NCI-H748 (cell line): ENCODE measurements around the gene RPS8.
"Not testable (repeated sequence)": the region's sequence is repeated elsewhere in the genome, so short reads cannot be mapped to it uniquely, and the experiment has no call there.

ENCODE experiments used
- DNase-seq: peaks from one replicate; lab custom pipeline; 2025; ENCODE audit not compliant: unreplicated experiment; lab: John Stamatoyannopoulos, UW

The RPS8 gene

DNA sequence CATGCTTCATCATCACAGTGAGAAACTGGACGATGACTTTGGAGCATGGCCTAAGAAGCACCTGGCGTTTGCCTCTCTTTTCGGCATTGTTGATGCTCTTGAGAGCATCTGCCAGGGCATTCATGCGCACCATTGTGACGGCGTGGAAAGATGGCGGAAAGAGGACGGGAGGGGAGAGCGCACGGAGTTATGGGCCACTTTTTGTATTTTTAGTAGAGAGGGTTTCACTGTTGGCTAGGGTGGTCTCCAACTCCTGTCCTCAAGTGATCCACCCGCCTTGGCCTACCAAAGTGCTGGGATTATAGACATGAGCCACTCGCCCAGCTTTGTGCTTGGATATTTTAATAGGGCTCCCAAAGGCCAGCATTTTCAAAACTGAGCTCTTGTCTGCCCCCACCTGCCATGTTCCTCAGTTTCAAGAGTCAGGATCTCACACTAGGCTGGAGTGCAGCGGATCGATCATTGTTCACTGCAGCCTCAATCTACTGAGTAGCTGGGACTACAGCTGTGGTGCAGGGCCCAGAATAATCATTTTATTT is 5.3 kb downstream of the RPS8 start:
- DNase-seq: no peak

DNA sequence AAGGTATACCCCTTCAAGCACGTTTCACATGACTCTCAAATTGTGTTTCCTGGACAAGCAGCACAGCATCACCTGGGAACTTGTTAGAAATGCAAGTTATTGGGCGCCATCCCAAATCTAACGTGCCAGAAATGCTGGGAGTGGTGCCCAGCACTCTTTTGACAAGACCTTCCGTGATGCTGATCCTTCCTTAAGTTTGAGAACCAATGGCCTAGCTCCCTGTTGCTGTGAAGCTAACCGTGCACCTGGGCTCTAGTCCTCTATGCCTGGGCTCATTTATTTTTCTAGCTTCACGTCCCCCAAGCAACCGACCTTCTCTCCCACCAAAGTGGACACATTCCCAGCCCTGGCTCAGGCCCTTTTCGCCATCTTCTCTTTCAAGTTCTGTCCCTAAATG is 8.4 kb downstream of the RPS8 start:
- DNase-seq: no peak

DNA sequence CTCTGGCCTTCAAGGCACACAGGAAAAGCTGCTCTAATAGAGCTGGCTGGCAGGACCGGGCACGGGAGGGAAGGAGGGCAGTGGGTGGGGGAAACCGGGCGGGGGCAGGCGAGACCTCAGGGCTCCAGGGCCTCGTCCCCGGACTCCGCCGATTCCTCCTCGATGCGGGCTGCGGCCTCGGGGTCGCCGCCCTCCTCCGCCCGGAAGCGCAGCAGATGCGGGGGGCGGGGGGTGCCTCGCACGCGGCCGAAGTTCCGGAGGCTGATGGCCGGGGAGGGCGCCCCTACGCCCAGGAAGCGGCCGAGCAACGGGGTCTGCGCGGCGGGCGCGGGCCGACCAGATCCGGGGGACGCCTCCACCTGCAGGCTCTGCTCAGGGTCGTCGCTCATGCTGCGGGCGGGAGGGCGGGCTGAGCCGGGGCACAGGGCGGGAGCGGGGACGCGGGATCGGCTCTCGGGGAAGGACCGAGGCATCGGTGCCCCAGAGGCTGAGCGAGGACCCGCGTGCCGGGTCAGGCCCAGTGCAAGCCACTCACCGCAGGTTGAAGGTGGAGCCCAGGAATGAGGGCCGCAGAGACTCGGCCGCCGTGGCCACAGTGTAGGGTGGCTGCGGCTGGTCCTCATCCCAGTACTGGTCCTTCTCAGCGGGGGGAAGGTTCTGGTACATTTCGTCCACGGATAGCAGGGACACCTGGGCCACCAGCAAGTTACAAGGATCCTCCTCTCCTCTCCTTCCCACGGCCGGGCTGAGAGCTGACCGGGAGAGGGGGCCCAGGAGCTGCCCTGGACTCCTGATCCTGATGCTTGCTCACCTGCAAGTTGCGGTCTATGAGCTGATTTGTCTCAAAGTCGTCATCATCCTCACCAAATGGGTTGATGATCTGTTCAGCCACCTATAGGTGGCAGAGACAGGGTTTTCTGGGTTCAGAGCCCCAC is 9.0 kb downstream of the RPS8 start:
- DNase-seq: peak; percentile 64

DNA sequence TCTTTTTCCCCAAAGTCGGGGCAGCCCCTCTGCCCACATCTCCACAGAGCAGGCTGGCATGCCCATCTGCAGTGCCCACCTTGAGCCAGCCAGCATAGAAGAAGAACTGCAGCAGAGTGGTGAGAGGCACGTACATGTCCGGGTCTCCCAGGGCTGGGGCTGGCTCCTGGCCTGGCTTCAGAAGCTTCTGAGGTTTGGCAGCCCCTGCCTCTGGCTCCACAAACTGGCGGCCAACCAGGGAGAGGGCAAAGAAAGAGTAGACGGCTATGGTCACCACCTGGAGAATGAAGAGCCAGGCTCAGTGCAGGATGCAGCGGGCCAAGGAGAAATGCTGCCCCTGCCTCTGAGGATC is 9.7 kb downstream of the RPS8 start:
- DNase-seq: no peak

DNA sequence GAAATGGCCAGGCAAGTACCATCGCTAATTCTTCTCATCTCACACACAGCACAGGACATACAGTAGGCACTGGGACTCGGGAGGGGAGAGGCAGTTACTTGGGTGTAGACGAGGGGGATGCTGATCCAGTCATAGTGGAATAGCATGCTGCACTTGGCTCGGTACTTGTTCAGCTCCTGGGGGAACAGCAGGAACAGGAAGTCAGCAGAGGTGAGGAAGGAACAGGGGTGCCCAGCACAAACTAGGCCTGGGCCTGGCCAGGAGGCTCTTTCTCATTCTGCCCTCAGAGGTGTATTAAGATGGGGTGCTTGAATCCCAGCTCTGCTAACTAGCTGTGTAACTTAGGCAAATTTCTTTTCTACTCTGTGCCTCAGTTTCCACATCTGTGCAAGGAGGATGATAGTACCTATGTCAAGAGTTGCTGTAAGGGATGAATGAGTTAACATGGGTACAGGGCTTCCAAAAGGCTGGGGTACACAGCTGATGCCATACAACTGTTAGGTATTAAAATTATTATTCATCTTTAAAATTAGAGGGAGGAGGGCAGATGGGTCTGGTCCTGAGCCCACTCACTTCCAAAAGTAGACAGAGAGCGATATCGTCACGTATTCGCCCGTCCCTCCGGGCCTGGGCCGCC is 10.3 kb downstream of the RPS8 start:
- DNase-seq: no peak

DNA sequence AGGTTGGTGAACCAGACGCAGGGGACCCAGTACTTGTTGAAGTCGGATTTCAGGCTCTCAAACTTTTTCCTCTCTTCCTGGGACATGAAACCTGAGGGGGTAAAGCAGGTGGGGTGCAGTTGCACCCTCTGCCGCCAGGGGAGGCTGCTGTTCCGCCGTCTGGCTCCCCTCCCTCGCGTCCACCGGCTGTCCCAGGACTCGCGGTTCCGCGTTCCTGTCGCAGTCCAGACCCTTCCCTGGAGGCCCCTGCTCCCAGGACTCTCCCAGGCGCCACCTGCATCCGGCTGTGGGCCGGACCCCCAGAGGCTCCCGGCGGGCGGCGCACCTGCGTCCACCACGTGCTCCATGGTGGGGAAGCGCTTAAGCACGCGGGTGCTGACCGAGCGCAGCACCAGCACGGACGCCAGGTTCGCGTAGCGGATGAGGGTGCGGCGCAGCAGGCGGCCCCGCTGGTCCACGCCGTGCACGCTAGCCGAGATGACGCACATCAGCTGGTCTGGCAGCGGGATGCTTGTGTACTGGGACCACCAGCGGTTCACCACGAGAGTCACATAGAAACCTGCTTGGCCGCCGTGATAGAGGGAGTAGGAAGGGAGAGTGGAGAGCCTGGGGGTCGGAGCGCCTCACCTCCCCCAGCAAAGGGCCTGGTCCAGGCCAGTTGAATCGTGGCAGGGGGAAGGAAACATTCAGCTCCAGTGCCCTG is 10.9 kb downstream of the RPS8 start:
- no peak for DNase-seq

DNA sequence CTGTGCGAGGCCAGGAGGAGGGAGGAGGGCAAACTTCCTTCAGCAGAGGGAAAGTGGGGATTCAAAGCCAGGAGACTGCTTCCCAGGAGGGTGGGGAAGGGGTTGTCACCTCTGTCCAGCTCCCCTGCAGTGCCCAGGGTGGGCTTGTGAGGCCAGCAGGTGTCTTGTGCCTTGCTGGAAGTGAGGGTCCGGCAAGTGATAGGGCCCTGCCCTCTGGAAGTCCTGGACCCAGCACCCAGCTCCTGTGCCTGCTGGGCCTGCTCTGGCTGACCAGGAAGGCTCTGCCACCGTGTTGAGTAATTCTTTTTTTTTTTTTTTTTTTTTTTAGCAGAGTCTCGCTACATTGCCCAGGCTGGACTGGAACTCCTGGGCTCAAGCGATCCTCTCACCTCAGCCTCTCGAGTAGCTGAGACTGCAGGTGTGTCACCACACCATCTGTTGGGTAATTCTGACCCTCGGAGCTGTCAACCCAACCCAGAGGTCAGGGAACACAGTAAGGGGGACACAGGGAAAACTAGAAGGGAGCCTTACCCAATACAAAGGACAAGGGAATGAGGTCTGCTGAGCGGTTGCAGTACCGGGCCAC is 11.6 kb downstream of the RPS8 start:
- no peak for DNase-seq

DNA sequence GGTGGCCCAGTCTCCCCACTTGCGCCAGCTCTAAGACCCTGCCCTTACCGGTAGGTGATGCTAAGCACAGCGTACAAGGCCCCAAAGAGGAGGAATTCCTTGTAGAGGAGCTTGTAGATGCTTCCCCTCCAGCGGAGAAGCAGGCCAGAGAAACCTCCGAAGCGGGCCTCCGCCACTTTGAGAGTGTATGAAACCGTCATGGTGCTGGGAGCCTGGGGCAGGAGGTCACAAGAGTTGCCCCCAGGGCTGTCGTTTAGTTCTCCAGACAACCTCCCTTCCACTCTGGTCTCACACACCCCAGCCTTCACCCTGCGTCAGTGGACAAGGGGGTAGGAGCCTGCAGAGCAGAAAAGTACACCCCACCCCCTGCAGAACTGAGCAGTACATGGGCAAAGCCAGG is 12.2 kb downstream of the RPS8 start:
- no peak for DNase-seq

DNA sequence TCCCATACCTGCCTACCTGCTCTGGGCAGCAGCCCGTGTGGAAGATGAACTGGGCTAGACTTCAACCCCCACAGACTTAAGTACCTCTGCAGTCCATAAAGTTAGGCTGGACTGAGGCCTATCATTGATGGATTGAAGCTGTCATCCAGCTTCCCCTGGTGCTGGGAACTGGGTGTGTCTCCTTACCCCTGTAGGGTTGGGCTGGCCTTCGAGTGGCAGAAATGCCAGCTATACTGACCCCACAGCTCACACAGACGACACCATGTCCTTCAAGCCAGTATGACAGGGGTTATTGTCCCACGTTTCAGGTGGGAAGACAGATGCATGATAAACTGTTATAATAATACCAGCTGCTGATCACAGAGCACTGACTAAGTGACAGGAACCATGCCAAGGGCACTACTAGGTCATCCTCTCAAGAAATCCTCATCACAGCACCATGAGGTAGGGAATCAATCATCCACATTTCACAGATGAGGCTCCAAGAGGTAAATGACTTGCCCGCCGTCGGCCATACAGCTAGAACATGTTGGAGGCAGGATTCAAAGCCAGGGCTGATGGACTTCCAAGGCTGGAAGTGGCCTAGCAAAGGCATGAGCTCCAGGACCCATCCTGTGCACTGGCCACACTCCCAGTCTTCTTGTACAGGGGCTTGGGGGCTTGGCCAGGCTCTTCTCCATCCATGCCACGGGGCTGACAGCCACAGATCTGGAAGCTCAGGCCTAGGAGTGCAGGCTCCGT is 12.9 kb downstream of the RPS8 start, which contains the start of gene BEST4:
Gene BEST4, minus strand, starts transcription at position 51 of the 741 bp plus-strand sequence. CDS start 465 bp downstream, outside the sequence.
- no peak for DNase-seq

DNA sequence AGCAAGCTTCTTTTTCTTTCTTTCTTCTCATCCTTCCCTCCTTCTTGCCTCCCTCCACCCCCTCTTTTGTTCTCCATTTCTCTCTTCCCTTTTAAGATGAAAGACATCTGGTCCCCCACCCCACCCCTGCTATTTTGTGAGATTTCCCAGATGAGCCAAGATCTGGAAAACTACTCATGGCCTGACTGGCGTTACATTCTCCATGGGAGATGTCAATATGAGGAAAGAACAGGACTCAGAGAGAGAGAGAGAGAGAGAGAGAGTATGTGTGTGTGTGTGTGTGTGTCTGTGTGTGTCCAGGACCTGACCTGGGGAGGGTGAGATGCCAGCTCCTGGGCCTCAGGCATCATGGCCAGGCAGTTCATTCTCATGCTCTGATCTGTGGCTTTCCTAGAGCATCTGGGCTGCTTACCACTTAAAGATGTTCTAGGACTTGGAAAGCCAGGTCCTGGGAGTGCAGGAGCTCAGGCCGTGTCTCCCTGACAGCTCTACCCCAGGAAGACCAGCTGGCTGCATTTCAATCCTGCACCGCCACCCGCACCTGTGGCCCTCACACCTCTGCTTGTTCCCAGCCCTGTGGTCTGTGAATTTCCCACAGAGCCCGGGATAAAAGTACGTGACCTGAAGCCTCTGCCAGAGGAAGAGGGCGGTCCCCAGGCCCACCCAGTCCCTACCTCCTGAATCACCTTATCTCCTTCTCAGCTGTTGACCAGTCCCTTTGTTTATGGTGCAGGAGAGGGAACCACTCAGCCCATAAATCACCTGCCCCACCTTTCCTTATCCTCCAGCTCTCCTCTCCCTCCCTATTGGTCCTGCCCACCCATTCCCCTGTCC is 15.8 kb downstream of the RPS8 start:
- DNase-seq: no peak

DNA sequence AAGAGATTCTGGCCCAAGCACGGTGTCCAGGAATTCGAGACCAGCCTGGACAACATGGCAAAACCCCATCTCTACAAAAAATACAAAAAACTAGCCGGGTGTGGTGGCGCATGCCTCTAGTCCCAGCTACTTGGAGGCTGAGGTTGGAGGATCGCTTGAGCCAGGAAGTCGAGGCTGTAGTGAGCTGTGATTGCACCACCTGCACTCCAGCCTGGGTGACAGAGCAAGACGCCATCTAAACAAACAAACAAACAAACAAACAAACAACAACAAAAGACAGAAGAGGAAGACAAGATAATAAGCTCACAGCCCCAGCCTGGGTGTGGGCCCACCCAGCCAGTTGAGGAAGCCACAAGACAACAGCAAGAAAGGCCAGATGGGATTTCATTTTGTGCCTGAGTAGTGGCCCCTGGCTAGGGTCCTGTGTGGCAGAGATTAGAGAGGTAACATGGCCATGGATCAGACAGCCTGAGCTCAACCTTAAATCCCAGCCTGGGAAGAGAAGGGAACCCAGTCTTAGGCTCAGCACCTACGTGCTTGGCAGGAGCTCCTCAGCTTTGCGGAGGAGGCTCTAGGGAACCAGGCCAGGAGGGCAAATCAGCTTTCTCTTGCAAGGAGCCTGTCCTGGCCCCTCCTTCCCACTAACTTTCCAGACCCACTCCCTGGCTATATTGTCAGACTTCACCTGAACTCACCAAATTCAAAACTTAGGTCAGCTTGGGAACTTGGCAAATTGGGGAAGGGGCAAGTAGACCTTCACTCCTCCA is 17.6 kb downstream of the RPS8 start:
- no peak for DNase-seq

DNA sequence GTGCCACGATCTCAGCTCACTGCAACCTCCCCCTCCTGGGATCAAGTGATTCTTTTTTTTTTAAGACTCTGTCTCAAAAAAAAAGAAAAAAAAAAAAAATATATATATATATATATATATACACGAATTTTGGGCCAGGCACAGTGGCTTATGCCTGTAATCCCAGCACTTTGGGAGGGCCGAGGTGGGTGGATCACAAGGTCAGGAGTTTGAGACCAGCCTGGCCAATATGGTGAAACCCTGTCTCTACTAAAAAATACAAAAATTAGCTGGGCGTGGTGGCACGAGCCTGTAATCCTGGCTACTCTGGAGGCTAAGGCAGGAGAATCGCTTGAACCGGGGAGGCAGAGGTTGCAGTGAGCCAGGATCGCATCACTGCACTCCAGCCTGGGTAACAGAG is 22.5 kb downstream of the RPS8 start:
- not testable (repeated sequence) for DNase-seq

DNA sequence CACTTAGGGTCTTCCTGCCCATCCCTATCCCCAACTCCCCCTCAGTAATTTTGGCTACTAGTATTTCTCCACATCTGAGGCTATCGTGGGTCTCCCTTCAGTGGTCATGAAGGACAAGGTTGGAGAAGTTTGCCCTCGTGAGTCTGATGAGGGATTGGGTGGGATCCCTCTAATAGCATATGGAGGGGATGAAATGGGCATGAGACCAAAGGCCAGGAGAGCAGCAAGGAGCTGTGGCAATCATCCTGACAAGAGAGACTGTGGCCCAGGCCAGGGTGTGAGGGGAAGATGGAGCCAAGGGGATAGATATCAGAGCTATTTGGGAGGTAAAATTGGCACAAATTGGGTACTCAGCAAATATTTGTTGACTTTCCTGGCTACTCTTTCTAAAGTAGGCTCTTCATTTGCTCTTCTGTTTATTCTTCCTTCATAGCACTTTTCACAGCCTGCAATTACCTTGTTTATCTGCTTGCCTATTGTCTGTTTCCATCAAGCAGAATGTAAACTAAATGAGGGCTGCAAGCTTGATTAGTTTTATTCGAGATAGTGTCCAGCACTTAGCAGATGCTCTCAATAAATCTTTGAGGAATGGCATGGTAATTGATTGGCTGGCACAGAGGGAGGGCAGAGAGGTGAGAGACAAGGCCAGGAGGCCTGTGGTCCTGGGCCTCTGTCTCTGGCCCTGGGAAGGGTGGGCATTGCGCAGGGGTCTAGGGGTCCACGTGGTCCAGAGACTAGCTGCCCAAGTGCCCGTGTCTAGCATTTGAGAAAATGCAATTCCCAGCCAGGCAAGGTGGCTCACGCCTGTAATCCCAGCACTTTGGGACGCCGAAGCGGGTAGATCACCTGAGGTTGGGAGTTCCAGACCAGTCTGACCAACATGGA is 23.4 kb downstream of the RPS8 start:
- peak; percentile 85 for DNase-seq

DNA sequence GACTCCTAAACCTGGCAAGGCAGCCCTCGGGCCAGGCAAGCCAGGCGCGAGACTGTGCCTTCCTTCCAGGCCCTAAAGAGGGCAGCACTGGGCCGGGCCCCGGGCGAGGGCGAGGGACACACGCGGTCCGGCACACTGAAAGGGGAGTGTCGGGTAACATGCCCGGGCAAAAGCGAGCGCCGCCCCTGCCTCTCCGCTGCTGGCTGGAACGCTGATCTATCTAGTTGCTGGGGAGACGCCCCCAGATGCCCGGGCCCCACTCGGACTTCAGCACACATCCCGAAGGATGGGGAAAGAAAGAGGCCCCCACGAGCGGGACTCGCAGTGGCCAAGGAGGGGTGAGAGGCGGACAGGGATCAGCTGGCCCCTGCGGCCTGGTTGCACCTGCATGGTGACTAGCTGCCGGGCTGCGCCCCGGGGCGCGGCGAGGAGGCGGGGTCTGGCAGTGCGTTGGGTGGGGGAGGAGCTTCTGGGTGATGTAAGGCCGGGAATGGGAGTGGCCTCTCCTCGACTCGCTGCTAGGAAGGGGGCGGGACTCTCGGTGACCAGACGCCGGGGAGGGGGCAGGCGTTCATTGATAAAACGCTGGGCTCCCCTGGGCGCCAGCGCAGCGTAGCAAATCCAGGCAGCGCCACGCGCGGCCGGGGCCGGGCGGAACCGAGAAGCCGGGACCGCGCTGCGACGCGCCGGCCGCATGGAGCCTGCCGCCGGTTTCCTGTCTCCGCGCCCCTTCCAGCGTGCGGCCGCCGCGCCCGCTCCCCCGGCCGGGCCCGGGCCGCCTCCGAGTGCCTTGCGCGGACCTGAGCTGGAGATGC is 24.6 kb downstream of the RPS8 start, which contains the start of gene PLK3:
Gene PLK3, plus strand, starts transcription at position 608 of the 815 bp plus-strand sequence. Its CDS starts 87 bp downstream, at position 695.
- peak; percentile 97 for DNase-seq

DNA sequence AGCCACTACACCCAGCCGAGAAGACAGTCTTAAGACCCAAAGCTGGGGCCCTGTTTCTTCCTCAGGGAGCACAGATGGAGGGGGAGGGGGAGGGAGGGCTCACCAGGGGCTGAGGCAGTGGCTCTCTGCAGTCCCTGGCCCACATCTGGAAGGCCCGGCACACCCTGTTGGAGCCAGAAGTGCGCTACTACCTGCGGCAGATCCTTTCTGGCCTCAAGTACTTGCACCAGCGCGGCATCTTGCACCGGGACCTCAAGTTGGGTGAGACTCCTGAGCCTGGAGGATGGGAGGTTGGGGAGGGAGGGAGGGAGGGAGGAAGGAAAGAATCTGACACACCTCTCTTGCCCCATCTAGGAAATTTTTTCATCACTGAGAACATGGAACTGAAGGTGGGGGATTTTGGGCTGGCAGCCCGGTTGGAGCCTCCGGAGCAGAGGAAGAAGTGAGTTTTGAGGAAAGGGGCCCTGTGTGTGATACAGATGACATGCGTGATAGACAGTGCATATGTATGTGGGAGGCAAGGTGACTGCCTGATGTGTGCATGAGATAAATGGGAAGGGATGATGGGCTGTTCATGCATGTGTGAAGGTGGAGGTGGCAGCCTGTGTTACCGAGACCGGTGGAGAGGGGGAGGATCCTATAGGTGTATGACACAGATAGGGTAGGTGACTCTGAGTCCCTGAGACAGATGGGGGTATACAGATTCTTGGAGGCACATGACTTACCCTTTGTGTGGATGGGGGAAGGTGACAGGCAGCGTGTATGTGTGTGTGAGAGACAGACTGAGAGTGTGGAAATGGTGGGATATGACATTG is 26.4 kb downstream of the RPS8 start:
- no peak for DNase-seq
